PC-3 (cell line): ENCODE results near the gene CLSTN3. TPM values are rescaled to one million over a fixed set of nuclear protein-coding genes. Genes with fewer than 3 reads are reported as not detected.
A peak's percentile ranks its signal among the peaks of the same experiment; 100 is the strongest.

Source experiments
- ATAC-seq: fragments of 200-7000 bp; cut with Tn5 transposase; 2 replicates; pipeline ENCODE4 v1.9.1; 2020; ENCODE audit warnings: mild to moderate bottlenecking, moderate library complexity
- BruUV-seq: library from RNA; stranded (reverse); fragments of 400-500 nt; replicated peaks from 2 replicates; lab custom pipeline; 2021; lab: Mats Ljungman, UMichigan
- CTCF ChIA-PET: fragments of 300-600 bp; sonication (Branson Sonifier 250); formaldehyde crosslinking; loops from one replicate; lab custom pipeline; 2022; ENCODE audit warnings: antibody characterized with exemption; lab: Charles Lee
- POLR2A ChIA-PET: fragments of 300-600 bp; sonication (Branson Sonifier 250); formaldehyde crosslinking; loops from one replicate; lab custom pipeline; 2022; ENCODE audit warnings: antibody characterized with exemption; ENCODE audit not compliant: unreplicated experiment; lab: Charles Lee
- DNase-seq: peaks from one replicate; pipeline ENCODE4 v3.0.0-alpha.2; 2015
- H2AFZ ChIP-seq: fragments of 300-600 bp; sonication (generic); 2 replicates; pipeline ENCODE4 v1.6.0; 2016; ENCODE audit warnings: antibody characterized with exemption, low read length
- H3F3A ChIP-seq: fragments of 300-600 bp; sonication (generic); one replicate; pipeline ENCODE4 v1.6.0; 2017; ENCODE audit warnings: antibody characterized with exemption, low read length, control low read depth, mild to moderate bottlenecking; ENCODE audit not compliant: unreplicated experiment
- H3K27ac ChIP-seq: fragments of 300-600 bp; sonication (generic); 2 replicates; pipeline ENCODE4 v1.5.1; 2016; ENCODE audit warnings: mild to moderate bottlenecking, low read length
- H3K27me3 ChIP-seq: fragments of 300-600 bp; sonication (generic); 2 replicates; pipeline ENCODE4 v1.6.1; 2016; ENCODE audit warnings: low read length, mixed read lengths
- H3K36me3 ChIP-seq: fragments of 300-600 bp; sonication (generic); 2 replicates; pipeline ENCODE4 v1.6.1; 2016; ENCODE audit warnings: low read depth, mixed run types, low read length, mixed read lengths
- H3K4me1 ChIP-seq: fragments of 300-600 bp; sonication (generic); 2 replicates; pipeline ENCODE4 v1.5.1; 2016; ENCODE audit warnings: low read length; ENCODE audit not compliant: insufficient read depth
- H3K4me2 ChIP-seq: fragments of 300-600 bp; sonication (generic); 2 replicates; pipeline ENCODE4 v1.6.0; 2016; ENCODE audit warnings: low read length
- H3K4me3 ChIP-seq: fragments of 300-600 bp; sonication (generic); 2 replicates; pipeline ENCODE4 v1.5.1; 2016; ENCODE audit warnings: mild to moderate bottlenecking, low read length, mixed read lengths
- H3K79me2 ChIP-seq: fragments of 300-600 bp; sonication (generic); 2 replicates; pipeline ENCODE4 v1.6.1; 2017; ENCODE audit warnings: low read length, mixed read lengths
- H3K9ac ChIP-seq: fragments of 300-600 bp; sonication (generic); 2 replicates; pipeline ENCODE4 v1.6.0; 2016; ENCODE audit warnings: mild to moderate bottlenecking, low read length
- H3K9me2 ChIP-seq: fragments of 300-600 bp; sonication (generic); replicated peaks from 2 replicates; pipeline ENCODE4 v1.6.1; 2016; ENCODE audit warnings: mixed run types, low read length, mixed read lengths
- H3K9me3 ChIP-seq: fragments of 300-600 bp; sonication (generic); 2 replicates; pipeline ENCODE4 v1.6.1; 2016; ENCODE audit warnings: low read length, mixed read lengths
- H4K20me1 ChIP-seq: fragments of 300-600 bp; sonication (generic); 2 replicates; pipeline ENCODE4 v1.6.1; 2016; ENCODE audit warnings: low read length, mixed read lengths
- EZH2 ChIP-seq: fragments of 300-600 bp; sonication (generic); IDR thresholded peaks from one replicate; pipeline ENCODE4 v1.6.1; 2017; ENCODE audit warnings: antibody characterized with exemption, mild to moderate bottlenecking, low read length; ENCODE audit not compliant: unreplicated experiment
- EZH2phosphoT487 ChIP-seq: fragments of 300-600 bp; sonication (generic); IDR thresholded peaks from 2 replicates; pipeline ENCODE4 v1.6.1; 2018; ENCODE audit warnings: mild to moderate bottlenecking, antibody characterized with exemption, low read length, borderline replicate concordance
- intact Hi-C: fragments of 100-400 bp; cut with micrococcal nuclease; formaldehyde crosslinking; loops from 2 replicates; pipeline ENCODE4 v1.9.0; 2023
- total RNA-seq: library from RNA; depleted of rRNA; stranded (reverse); fragments of >200 nt; gene quantifications from 2 replicates; pipeline ENCODE4 v1.2.3, GENCODE V29; 2014
- TF ChIP-seq, protein P1 (sequence below): fragments of 300-600 bp; sonication (generic); conservative IDR thresholded peaks from 2 replicates; pipeline ENCODE4 v1.5.1; 2017; ENCODE audit warnings: antibody characterized with exemption, low read depth, mild to moderate bottlenecking, low read length

The CLSTN3 gene
- total RNA-seq, 1 experiment from 2014 or later = 10.9 TPM

DNA sequence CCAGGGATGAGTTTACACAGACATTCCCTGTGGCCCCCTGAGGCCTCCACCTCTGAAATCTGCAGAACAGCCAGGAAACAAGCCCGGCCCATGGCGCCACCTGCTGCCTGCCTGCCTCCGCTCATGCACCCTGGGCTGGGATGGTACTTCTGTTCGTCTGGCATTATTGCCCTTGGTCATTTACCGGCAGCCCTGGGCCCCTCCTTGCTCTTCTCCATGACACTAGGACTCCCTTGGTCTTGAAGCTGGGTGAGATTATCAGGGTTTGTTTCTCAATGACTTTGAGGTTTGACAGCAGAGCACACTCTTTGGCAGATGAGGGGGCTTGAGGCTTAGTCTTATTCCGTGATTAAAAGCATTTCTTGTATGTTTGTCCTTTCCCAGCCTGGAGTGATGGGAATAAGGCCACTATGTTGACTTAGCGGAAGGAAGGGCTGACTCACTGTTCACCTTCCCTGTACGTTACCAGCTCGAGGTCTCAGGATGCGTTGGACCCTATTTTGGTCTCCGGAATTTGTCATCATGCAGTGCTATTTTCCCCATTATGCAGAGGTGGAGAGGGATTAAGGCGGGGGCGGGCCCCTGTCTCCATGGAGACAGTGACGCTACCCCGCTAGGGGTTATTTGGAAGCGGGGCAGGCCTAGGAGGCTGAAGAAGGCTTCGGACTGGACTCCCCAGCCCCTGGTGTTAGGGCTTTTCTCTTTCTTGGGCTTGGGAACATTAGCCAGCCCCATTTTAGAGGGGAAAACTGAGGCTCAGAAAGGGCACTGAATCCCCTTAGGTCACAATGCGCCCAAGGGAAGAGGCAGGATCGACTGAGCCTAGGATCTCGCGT lies 58.6 kb downstream of the CLSTN3 start:
- POLR2A ChIA-PET = no interaction called here
- TSS peak; percentile 58 for BruUV-seq
- H3K36me3 ChIP-seq = no peaks in the 10 kb centered on the region; the same call in none of the 2 replicates

DNA sequence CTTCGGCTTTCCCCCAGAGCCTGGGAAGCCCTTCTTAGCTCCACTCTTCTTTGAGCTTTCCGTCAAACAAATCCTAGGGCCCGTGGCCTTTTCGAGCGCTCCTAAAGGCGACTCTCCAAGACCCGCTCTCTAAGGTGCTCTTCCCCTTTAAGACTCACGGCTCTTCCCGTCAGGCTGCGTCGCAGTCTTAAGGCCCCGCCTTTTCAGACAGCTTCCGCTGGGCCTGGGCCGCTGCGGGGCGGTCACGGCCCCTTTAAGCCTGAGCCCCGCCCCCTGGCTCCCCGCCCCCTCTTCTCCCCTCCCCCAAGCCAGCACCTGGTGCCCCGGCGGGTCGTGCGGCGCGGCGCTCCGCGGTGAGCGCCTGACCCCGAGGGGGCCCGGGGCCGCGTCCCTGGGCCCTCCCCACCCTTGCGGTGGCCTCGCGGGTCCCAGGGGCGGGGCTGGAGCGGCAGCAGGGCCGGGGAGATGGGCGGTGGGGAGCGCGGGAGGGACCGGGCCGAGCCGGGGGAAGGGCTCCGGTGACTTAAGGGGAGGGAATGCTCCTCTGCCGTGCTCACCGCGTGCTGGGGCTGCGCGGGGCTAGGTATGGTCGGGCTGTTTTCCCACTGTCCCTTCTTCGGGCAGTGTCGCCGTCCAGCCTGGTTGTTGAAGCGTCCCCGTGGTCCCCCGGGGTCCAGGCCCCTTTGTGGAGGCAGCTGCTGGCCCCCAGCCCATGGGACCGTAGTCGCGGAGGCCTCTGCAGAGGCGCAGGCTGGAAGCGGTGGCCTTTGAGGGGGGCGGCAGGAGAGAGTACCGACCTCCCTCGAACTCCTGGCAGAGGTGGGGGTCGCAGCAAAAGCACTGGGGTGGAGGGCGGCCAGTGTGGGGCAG lies 59.5 kb downstream of the CLSTN3 start, which contains the start of gene PEX5:
TSS of gene PEX5 (plus strand) at position 289 of the 870 bp plus-strand sequence. CDS start 692 bp downstream, outside the sequence.
- H3K79me2 ChIP-seq = peaks cover 31% of the 10 kb centered on the region
- H2AFZ ChIP-seq = peak within 1 kb of the TSS; percentile 97
- peak within 1 kb of the TSS; percentile 86 for H3K9ac ChIP-seq
- no peaks in the 10 kb centered on the region for H3K9me3 ChIP-seq
- DNase-seq (peak; percentile 89), ATAC-seq (peak; percentile 93)
- H3K4me2 ChIP-seq = peak within 1 kb of the TSS; percentile 100
- H3K9me2 ChIP-seq = no peaks in the 10 kb centered on the region
- H3K4me1 ChIP-seq = peaks cover 19% of the 10 kb centered on the region
- H3K27ac ChIP-seq = peak within 1 kb of the TSS; percentile 88
- peak within 1 kb of the TSS; percentile 84 for H3K4me3 ChIP-seq
- no peaks in the 10 kb centered on the region; the same call in none of the 2 replicates for H3K36me3 ChIP-seq
- TF ChIP-seq EZH2 (no peak), EZH2phosphoT487 (no peak)
- H3K27me3 ChIP-seq = no peaks in the 10 kb centered on the region
- no peaks in the 10 kb centered on the region for H4K20me1 ChIP-seq
- POLR2A ChIA-PET = no interaction called here
- no peaks in the 10 kb centered on the region for H3F3A ChIP-seq
- BruUV-seq = no TSS peak
- intact Hi-C loops = loop anchor here (2.0 kb wide), 1 partner anchor 47 kb away; no protein-coding TSS in a partner anchor
- CTCF ChIA-PET = no interaction called here

More for the DNA sequence above, 58.6 kb downstream of the CLSTN3 start:
- peak; percentile 61 for DNase-seq
- Histone ChIP-seq H3K79me2 (peaks cover 25% of the 10 kb centered on the region), H3K9me3 (no peaks in the 10 kb centered on the region), H3K27ac (peak overlapping the region; percentile 88), H3K4me1 (peaks cover 19% of the 10 kb centered on the region), H3K4me2 (peak overlapping the region; percentile 100), H4K20me1 (no peaks in the 10 kb centered on the region), H3F3A (no peaks in the 10 kb centered on the region), H3K27me3 (no peaks in the 10 kb centered on the region), H3K4me3 (peak overlapping the region; percentile 84), H2AFZ (peak overlapping the region; percentile 97), H3K9me2 (no peaks in the 10 kb centered on the region), H3K9ac (peak overlapping the region; percentile 86)
- CTCF ChIA-PET = interaction anchor here (0.6 kb wide), 1 partner anchor 171 kb away, joined by 3 read pairs; no protein-coding TSS in a partner anchor
- peak; percentile 61 for ATAC-seq
- intact Hi-C loops = loop anchor here (2.0 kb wide), 1 partner anchor 46 kb away; no protein-coding TSS in a partner anchor
- TF ChIP-seq EZH2 (no peak), EZH2phosphoT487 (no peak)
- TF ChIP-seq, protein P1, sequence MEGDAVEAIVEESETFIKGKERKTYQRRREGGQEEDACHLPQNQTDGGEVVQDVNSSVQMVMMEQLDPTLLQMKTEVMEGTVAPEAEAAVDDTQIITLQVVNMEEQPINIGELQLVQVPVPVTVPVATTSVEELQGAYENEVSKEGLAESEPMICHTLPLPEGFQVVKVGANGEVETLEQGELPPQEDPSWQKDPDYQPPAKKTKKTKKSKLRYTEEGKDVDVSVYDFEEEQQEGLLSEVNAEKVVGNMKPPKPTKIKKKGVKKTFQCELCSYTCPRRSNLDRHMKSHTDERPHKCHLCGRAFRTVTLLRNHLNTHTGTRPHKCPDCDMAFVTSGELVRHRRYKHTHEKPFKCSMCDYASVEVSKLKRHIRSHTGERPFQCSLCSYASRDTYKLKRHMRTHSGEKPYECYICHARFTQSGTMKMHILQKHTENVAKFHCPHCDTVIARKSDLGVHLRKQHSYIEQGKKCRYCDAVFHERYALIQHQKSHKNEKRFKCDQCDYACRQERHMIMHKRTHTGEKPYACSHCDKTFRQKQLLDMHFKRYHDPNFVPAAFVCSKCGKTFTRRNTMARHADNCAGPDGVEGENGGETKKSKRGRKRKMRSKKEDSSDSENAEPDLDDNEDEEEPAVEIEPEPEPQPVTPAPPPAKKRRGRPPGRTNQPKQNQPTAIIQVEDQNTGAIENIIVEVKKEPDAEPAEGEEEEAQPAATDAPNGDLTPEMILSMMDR = peak; percentile 69
